Occipital lobe (tissue), 2 donors: ENCODE results near the gene CLK4. TPM values are rescaled to one million over a fixed set of nuclear protein-coding genes. Genes with fewer than 3 reads are reported as not detected.
A peak's percentile ranks its signal among the peaks of the same experiment; 100 is the strongest.

Experiments used
- DNase-seq: peaks from one replicate; lab custom pipeline; 2025; lab: John Stamatoyannopoulos, UW
- total RNA-seq: library from RNA; depleted of rRNA; stranded (reverse); fragments of >200 nt; gene quantifications from one replicate; pipeline ENCODE4 v1.2.3, GENCODE V29; 2014

CLK4 gene
- 72.4 TPM for total RNA-seq

DNA sequence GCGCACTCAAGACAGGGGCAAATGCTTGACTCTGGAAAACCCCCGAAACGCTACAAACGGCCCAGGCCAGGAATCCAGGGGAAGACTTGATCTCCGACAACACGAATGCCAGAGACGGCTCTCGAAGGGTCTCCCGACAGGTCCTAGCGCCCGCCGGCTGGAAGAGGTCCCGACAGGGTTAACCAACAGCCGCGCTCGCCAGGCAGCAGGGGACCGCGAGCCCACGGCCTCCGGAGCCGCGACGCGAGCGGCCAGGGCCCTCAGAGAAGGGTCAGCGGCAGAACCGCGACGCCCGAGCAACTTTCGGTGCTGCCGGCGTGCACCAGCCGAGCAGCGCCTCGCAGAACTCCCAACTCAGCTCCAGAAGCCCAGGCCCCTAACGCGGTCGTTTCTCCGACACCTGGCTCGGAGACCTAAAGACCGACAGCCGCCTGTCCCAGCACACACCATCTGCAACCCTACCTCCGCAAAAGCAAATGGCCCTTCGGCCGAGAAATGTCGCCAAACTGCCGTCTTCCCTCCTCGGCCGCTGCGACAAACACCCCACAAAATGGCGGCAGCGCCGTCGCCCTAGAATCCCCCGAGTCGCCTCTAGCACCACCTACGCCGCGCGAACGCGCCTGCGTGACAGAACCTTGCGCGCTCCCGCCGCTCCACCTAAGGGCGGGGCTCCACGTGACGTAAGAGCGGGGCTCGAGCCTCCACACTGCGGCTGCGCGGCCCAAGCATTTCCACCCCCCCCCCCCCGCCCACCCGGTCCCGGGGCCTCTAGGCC is at the start of gene CLK4:
Gene CLK4, minus strand, starts transcription at position 567 of the 775 bp plus-strand sequence. CDS start 3,634 bp downstream, outside the sequence.
- peak; percentile 90 for DNase-seq

DNA sequence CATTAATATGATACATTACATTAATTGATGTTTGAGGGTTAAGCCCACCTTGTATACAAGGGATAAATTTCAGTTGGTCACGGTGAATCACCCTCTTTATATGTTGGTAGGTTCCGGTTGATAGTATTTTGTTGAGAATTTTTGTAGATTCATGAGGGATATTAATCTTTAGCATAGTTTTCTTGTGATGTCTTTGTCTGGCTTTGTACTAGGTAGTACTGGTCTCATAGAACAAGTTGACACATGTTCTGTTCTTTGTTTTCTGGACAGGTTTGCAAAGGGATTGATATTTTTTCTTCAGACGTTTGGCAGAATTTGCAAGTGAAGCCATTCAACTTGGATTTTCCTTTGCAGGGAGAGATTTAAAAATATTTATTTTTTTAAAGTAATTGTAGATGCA is 49.1 kb upstream of the CLK4 start:
- no peak for DNase-seq

DNA sequence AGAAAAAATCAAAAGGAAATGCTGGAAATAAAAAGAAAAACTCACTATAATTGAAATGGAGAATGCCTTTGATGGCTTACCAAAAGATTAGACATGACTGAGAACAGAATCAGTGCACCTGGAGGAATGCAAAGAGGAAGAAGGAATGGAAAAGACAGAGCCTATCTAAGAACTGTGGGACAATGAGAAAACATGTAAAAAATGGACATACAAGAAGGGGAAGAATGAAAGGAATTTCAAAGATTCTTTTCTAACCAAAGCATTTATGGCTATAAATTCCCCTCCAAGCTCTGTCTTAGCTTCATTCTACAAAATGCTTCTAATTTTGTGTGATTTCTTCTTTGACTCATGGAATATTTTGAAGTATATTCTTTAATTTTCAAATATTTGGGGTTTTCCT is 47.5 kb upstream of the CLK4 start:
- DNase-seq = no peak

DNA sequence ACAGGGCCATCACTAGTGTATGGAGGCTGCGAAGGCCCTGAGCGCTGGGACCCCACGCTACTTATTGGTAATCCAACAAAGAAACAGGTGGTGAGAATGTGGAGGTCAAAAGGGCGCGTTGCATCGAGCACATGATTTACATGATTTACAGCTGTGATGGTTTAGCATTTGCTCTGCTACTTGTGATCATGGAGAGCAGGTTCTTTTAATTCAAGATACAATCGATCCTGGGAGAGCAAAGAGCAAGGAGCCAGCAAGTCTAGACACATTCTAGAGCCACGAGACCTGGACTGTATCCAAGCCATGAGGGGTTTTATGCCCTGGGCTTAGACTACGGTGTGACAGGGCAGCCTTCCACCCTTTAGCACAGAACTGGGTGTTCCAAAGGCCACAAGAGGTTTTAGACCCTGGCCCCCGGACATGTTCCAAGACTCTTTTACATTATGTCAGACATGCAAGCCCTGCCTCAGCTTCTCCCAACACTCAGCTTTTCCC is 47.0 kb upstream of the CLK4 start:
- no peak for DNase-seq

DNA sequence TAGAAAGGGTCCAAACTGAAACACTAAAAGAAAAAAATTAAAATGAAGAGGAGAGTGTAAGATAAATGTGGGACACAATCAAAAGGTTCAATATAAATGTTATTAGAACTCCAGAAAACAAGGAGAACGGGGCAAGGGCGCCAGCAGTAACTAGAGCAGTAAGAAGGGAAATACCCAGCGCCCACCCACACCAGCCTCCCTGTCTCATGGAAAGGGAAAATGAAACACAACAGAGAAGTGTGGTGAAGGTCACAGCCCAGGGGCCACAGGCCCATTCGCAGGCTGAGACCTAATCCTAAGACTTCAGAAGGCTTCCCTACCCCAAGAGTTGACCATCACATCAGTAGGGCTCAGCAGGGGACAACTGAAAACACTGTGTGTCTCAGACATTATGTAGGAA is 45.8 kb upstream of the CLK4 start:
- no peak for DNase-seq

DNA sequence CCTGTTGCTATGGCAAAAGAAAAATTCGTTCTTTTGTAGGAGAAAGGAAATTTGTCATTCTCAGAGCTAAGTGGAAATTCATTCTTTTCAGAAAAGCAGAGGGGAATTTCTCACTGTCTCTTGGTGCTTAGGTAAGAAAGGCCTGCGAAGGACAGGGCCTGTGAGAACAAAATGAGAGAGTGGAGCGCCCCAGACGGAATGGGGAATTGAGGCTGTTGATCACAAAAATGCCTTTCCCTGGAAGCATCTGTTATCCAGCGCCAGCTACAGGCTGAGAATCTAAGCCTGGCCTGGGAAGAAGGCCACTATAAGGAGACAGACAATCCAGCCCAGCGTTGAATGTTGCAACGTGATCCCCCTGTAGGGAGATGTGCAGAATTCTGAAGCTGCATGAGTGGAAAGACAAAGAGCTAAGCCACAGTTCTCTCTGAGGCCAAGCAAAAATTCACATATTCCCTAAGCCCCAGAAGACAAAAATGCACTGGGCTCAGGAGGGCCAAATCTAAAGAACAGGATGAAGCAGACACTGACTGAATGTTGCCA is 44.8 kb upstream of the CLK4 start:
- DNase-seq = no peak

DNA sequence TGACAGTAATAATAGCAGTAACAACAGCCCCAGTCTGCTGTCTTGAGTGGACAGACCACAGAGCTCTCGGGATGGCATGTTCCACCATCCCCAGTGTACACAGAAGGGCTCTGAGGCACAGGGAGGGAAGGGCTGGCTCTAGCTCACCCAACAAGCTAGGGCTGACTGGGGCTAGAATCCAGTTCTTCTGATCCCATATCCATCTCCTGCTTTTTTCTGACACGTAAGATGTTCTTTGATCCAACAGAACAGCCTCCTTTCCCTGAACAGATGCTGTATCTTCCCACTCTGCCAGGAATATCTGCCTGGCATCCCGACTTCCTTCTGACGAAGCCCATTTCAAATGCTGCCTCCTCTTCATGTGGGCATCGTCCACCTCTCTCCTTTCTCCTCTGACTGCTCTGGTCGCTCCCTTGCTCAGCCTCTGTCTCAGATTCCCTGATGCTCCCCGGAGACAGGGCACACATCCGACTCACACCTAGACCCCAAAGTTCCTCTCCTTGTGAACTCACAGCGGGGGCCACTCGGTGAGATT is 43.6 kb upstream of the CLK4 start:
- peak; percentile 28 for DNase-seq

DNA sequence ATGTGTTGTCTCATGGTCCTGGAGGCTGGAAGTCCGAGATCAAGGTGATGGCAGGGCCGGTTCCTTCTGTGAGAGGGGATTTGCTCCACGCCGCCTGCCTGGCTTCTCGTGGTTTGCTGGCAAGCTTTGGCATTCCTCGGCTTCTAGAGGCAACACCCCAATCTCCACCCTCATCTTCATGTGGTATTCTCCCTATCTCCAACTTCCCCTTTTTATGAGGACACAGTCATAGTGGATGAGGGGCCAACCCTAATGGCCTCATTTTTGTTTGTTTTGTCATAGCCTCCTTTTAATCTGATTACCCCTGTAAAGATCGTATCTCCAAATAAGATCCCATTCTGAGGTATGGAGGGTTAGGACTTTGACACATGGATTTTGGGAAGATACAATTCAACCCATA is 41.7 kb upstream of the CLK4 start:
- no peak for DNase-seq

DNA sequence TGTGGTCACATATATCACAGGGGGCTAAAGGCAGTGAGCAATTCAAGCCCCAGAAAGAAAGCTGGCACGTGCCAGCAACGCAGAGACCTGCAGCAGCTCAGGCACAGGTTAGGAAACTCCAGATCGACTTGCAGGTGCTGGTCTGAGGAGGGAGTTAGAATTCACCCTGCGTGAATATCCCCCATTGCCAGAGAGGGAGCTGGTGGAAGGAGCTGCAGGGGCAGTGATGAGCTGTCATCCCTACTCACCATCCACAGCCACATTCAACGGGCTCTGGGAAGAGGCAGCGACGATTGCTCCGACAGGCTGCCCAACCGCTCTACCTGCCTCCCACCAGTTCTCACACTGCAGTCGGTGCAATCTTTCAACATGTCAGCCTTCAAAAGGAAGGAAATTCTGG is 40.8 kb upstream of the CLK4 start:
- DNase-seq = no peak

GRCh38 chr5:178667101-178667500 is 40.3 kb upstream of the CLK4 start:
- no peak for DNase-seq

DNA sequence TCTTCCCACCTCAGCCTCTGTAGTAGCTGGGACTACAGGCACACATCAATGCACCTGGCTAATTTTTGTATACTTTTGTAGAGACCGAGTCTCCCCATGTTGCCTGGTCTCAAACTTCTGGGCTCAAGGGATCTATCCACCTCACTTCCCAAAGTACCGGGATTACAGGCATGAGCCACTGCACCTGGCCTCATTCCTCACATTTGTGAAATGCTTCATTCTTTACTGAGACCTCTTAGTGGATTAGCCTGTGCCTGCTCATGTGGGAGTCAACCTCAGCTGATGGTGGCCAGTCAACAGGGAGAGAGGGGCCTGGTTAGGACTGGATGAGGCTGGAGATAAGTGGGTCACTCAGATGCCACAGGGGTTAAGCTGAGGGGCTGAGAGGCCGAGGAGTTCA is 37.3 kb upstream of the CLK4 start:
- no peak for DNase-seq

- DNase-seq = no peak
Observed at GRCh38 chr5:178662541-178662860, 35.7 kb upstream of the CLK4 start.

DNA sequence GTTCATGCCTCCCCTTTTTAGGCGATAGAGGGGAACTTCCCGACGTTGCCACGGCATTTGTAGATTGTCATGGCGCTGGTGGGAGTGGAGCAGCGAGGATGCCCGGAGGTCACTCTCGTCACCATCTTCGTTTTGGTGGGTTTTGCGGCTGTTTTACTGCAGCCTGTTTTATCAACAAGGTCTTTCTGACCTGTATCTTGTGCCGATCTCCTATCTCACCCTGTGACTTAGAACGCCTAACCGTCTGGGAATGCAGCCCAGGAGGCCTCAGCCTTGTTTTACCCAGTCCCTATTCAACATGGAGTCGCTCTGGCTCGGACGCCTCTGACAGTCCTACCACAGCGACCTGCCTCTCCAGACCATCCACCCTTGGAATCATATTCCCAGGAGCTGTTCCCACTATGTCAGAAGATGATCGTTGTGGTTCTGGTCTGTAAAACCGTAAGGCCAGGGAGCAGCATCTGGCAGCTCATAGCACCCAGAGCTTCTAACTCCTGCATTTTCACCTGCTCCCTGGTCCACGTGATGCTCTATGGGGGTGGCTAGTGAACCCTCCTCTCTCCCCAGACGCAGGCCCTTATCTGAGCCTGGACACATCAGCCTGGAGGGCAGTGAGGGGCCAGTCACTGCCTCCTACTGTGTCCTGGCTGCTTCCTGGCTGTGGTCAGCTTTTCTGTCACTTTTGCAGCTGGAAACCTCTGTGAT is 35.1 kb upstream of the CLK4 start:
- DNase-seq = no peak

- peak; percentile 14 for DNase-seq
Observed at GRCh38 chr5:178651046-178651810, 24.4 kb upstream of the CLK4 start.

DNA sequence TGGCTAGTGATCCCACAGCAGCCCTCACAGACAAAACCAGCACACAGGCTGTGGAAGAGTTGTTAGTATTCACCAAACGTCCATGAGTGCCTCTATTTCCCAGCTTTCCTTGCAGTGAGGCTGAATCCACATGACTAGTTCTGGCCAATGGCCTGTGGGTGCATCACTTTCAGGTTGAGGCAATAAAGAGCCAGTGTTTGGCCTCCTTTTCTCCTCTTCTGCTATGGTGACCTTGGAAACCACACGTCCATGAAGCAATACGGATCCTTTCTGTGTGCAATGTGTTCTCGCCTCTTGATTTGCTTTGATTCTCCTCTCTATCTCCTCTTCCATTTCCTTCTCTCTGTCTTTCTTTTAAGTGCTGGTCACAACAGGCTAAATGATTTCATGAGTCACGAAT is 23.4 kb upstream of the CLK4 start:
- DNase-seq = no peak

- no peak for DNase-seq
Observed at GRCh38 chr5:178649580-178649979, 22.7 kb upstream of the CLK4 start.

- peak; percentile 62 for DNase-seq
Observed at GRCh38 chr5:178644826-178645545, 18.1 kb upstream of the CLK4 start.

DNA sequence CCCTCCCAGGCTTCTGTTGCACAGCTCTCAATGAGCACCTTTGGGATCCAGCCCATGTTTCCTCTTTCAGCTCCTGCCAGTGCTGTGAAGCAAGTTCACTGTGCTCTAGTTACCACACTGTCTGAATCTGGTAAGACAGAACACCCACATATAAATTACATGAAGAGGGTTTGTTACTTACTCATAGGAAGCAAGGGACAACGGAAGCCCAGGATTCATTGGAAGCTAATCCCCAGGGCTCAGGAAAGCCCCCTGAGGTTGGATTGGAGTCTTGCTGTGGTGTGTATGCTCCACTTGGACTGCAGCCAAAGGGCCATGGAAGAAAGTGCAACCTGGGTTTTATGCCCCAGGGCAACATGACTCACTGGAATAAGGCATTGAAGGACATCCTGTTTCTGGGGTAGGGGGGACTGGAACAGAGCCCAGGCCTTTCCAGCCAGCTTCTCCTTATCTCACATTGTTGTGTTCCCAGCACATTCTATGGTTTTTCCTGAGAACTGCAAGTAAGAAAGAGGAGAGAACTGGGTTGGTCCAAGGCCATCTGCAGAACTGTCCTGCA is 15.6 kb upstream of the CLK4 start:
- peak; percentile 17 for DNase-seq

DNA sequence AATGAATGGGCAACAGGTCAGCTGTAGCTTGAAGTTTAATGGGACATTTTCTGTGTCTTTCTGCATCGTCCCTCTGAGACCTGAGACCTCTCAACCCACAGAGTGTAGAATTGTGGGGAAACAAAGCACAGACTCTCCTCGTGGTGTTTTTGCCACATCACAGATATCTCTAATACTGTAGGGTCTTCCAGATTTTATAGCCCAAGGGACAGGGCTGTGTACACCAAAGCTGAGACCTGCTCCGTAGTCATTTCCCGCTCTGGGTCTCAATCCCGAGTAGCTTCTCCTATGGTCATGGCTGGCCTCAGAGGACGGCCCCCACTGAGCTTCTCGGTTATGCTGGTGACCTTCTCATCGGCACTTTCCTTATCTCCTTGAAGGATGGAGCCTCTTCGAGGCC is 14.9 kb upstream of the CLK4 start:
- DNase-seq = no peak

- DNase-seq = no peak
Observed at GRCh38 chr5:178640331-178641045, 13.6 kb upstream of the CLK4 start.
